ENCODE results near the gene KRTAP13-2.

GRCh38 chr21:30355906-30356305, 16.2 kb downstream of the KRTAP13-2 start:
- TF ChIP-seq CTCF (IDR thresholded peaks at IDR 0.05) (no peak), POLR2A (IDR thresholded peaks at IDR 0.05) (no peak)

All from adrenal gland (tissue), 5 donors.